Memory B cell (primary cell): ENCODE data around the gene OR13J1.
A peak's percentile ranks its signal among the peaks of the same experiment; 100 is the strongest.

Experiments used
- ATAC-seq: fragments of 150-1000 bp; cut with Tn5 transposase; 2 replicates; pipeline ENCODE4 v1.10.0; 2021; ENCODE audit warnings: low read depth, mild to moderate bottlenecking, moderate library complexity
- DNase-seq, 2 donors: peaks; one replicate each; pipeline ENCODE4 v3.0.0; 2022; ENCODE audit warnings: low spot score in 2 of 2
- H3K27ac Mint-ChIP-seq: one replicate; pipeline ENCODE4 v1.8.0; 2022; ENCODE audit warnings: mild to moderate bottlenecking, moderate library complexity, mixed read lengths
- H3K27me3 Mint-ChIP-seq: one replicate; pipeline ENCODE4 v1.8.0; 2022; ENCODE audit warnings: mixed read lengths
- H3K36me3 Mint-ChIP-seq: one replicate; pipeline ENCODE4 v1.8.0; 2022; ENCODE audit warnings: mild to moderate bottlenecking, mixed read lengths
- H3K4me1 Mint-ChIP-seq: one replicate; pipeline ENCODE4 v1.8.0; 2022; ENCODE audit warnings: mixed read lengths
- H3K4me3 Mint-ChIP-seq: one replicate; pipeline ENCODE4 v1.8.0; 2022; ENCODE audit warnings: mild to moderate bottlenecking, moderate library complexity, mixed read lengths
- H3K9me3 Mint-ChIP-seq: one replicate; pipeline ENCODE4 v1.8.0; 2022; ENCODE audit warnings: mixed read lengths

Gene OR13J1

GRCh38 chr9:35840881-35841644 lies 29.1 kb downstream of the OR13J1 start:
- Mint-ChIP-seq H3K27ac (no peak overlapping the region), H3K27me3 (no peaks in the 10 kb centered on the region), H3K9me3 (no peaks in the 10 kb centered on the region), H3K36me3 (no peaks in the 10 kb centered on the region), H3K4me1 (peaks cover 34% of the 10 kb centered on the region), H3K4me3 (no peak overlapping the region)
- DNase-seq, result no peak
- ATAC-seq, result no peak

- peak; percentile 42 for ATAC-seq
- no peaks in the 10 kb centered on the region for H3K36me3 Mint-ChIP-seq
- no peaks in the 10 kb centered on the region for H3K9me3 Mint-ChIP-seq
- H3K4me3 Mint-ChIP-seq, result no peak overlapping the region
- H3K4me1 Mint-ChIP-seq, result peaks cover 27% of the 10 kb centered on the region
- H3K27ac Mint-ChIP-seq, result no peak overlapping the region
- H3K27me3 Mint-ChIP-seq, result no peaks in the 10 kb centered on the region
- no peak for DNase-seq
Observed at GRCh38 chr9:35839926-35840325, 30.3 kb downstream of the OR13J1 start.

GRCh38 chr9:35836595-35836994 lies 33.6 kb downstream of the OR13J1 start:
- Mint-ChIP-seq H3K9me3 (no peaks in the 10 kb centered on the region), H3K27me3 (no peaks in the 10 kb centered on the region), H3K4me3 (no peak overlapping the region), H3K36me3 (no peaks in the 10 kb centered on the region), H3K27ac (no peak overlapping the region), H3K4me1 (peaks cover 37% of the 10 kb centered on the region)
- DNase-seq (no peak), ATAC-seq (no peak)

- H3K4me3 Mint-ChIP-seq, result no peak overlapping the region
- no peaks in the 10 kb centered on the region for H3K9me3 Mint-ChIP-seq
- H3K27me3 Mint-ChIP-seq, result no peaks in the 10 kb centered on the region
- H3K27ac Mint-ChIP-seq, result no peak overlapping the region
- ATAC-seq (no peak), DNase-seq (no peak)
- no peaks in the 10 kb centered on the region for H3K36me3 Mint-ChIP-seq
- H3K4me1 Mint-ChIP-seq, result peaks cover 41% of the 10 kb centered on the region
Observed at GRCh38 chr9:35835766-35836165, 34.4 kb downstream of the OR13J1 start.

GRCh38 chr9:35835216-35835632 lies 35.0 kb downstream of the OR13J1 start:
- Mint-ChIP-seq H3K27me3 (no peaks in the 10 kb centered on the region), H3K4me3 (no peak overlapping the region), H3K9me3 (no peaks in the 10 kb centered on the region), H3K36me3 (no peaks in the 10 kb centered on the region), H3K27ac (no peak overlapping the region), H3K4me1 (peaks cover 40% of the 10 kb centered on the region)
- DNase-seq (no peak), ATAC-seq (no peak)

GRCh38 chr9:35834260-35835215 lies 35.7 kb downstream of the OR13J1 start:
- Mint-ChIP-seq H3K4me1 (peaks cover 42% of the 10 kb centered on the region), H3K4me3 (peak overlapping the region; percentile 22), H3K36me3 (no peaks in the 10 kb centered on the region), H3K27ac (peak overlapping the region; percentile 76), H3K9me3 (no peaks in the 10 kb centered on the region), H3K27me3 (no peaks in the 10 kb centered on the region)
- ATAC-seq (no peak), DNase-seq (no peak)

GRCh38 chr9:35832814-35833213 lies 37.4 kb downstream of the OR13J1 start:
- H3K27ac Mint-ChIP-seq, result peak overlapping the region; percentile 76
- no peak overlapping the region for H3K4me3 Mint-ChIP-seq
- H3K36me3 Mint-ChIP-seq, result no peaks in the 10 kb centered on the region
- H3K4me1 Mint-ChIP-seq, result peaks cover 51% of the 10 kb centered on the region
- no peaks in the 10 kb centered on the region for H3K27me3 Mint-ChIP-seq
- H3K9me3 Mint-ChIP-seq, result no peaks in the 10 kb centered on the region
- DNase-seq (no peak), ATAC-seq (no peak)

- Mint-ChIP-seq H3K36me3 (no peaks in the 10 kb centered on the region), H3K4me3 (no peak overlapping the region), H3K9me3 (no peaks in the 10 kb centered on the region), H3K4me1 (peaks cover 56% of the 10 kb centered on the region), H3K27ac (no peak overlapping the region), H3K27me3 (peaks cover 2% of the 10 kb centered on the region)
- ATAC-seq (no peak), DNase-seq (no peak)
Observed at GRCh38 chr9:35831040-35831439, 39.2 kb downstream of the OR13J1 start.

- H3K27me3 Mint-ChIP-seq, result peaks cover 2% of the 10 kb centered on the region
- H3K9me3 Mint-ChIP-seq, result no peaks in the 10 kb centered on the region
- no peak for ATAC-seq
- H3K4me3 Mint-ChIP-seq, result peak overlapping the region; percentile 93
- H3K4me1 Mint-ChIP-seq, result peaks cover 52% of the 10 kb centered on the region
- no peak for DNase-seq
- H3K27ac Mint-ChIP-seq, result peak overlapping the region; percentile 90
- no peaks in the 10 kb centered on the region for H3K36me3 Mint-ChIP-seq
Observed at GRCh38 chr9:35829764-35830096, 40.5 kb downstream of the OR13J1 start.

GRCh38 chr9:35829084-35829763 lies 41.0 kb downstream of the OR13J1 start, which contains the start of gene TMEM8B:
TMEM8B (plus strand) TSS chr9:35829228; CDS start chr9:35829448, 220 bp downstream.
- DNase-seq (peak; percentile 80 to 87), ATAC-seq (peak; percentile 85)
- Mint-ChIP-seq H3K4me1 (peaks cover 47% of the 10 kb centered on the region), H3K36me3 (no peaks in the 10 kb centered on the region), H3K27ac (peak within 1 kb of the TSS; percentile 90), H3K4me3 (peak within 1 kb of the TSS; percentile 93), H3K27me3 (peaks cover 2% of the 10 kb centered on the region), H3K9me3 (no peaks in the 10 kb centered on the region)

GRCh38 chr9:35828716-35829083 lies 41.5 kb downstream of the OR13J1 start, which contains the start of gene FAM221B:
FAM221B (minus strand) TSS chr9:35828732; CDS start chr9:35826161, 2,571 bp downstream.
- no peak for ATAC-seq
- no peak for DNase-seq
- no peaks in the 10 kb centered on the region for H3K36me3 Mint-ChIP-seq
- peak within 1 kb of the TSS; percentile 90 for H3K27ac Mint-ChIP-seq
- peaks cover 2% of the 10 kb centered on the region for H3K27me3 Mint-ChIP-seq
- H3K9me3 Mint-ChIP-seq, result no peaks in the 10 kb centered on the region
- H3K4me3 Mint-ChIP-seq, result peak within 1 kb of the TSS; percentile 93
- peaks cover 43% of the 10 kb centered on the region for H3K4me1 Mint-ChIP-seq

- Mint-ChIP-seq H3K27ac (peak overlapping the region; percentile 66), H3K4me1 (peaks cover 35% of the 10 kb centered on the region), H3K4me3 (peak overlapping the region; percentile 90), H3K27me3 (peaks cover 2% of the 10 kb centered on the region), H3K36me3 (no peaks in the 10 kb centered on the region), H3K9me3 (no peaks in the 10 kb centered on the region)
- DNase-seq (no peak), ATAC-seq (no peak)
Observed at GRCh38 chr9:35827486-35827885, 42.7 kb downstream of the OR13J1 start.

GRCh38 chr9:35826071-35826701 lies 44.0 kb downstream of the OR13J1 start:
- ATAC-seq, result peak; percentile 46
- Mint-ChIP-seq H3K27ac (no peak overlapping the region), H3K36me3 (no peaks in the 10 kb centered on the region), H3K27me3 (peaks cover 2% of the 10 kb centered on the region), H3K9me3 (no peaks in the 10 kb centered on the region), H3K4me3 (peak overlapping the region; percentile 19), H3K4me1 (peaks cover 29% of the 10 kb centered on the region)
- peak; percentile 50 to 53 for DNase-seq
